K562 (cell line): ENCODE measurements around the gene TUFM. TPM values are rescaled to one million over a fixed set of nuclear protein-coding genes. Genes with fewer than 3 reads are reported as not detected.

Source experiments
- ATF1 ChIP-seq, 2 experiments: fragments of 450-650 bp in 1 of 2; IDR thresholded peaks; 2 replicates each; pipeline ENCODE4 v1.6.1; 2016; ENCODE audit warnings: missing compliant biosample characterization in 1 of 2, missing genetic modification characterization in 1 of 2
- FOXK1 ChIP-seq: sonication (generic); formaldehyde crosslinking; IDR thresholded peaks from 2 replicates; pipeline ENCODE4 v1.8.0; 2022; ENCODE audit warnings: missing genetic modification reagents, mild to moderate bottlenecking, borderline replicate concordance
- HNRNPK ChIP-seq: fragments of 200-400 bp; formaldehyde crosslinking; IDR thresholded peaks from one replicate; pipeline ENCODE4 v1.6.1; 2018; ENCODE audit warnings: mild to moderate bottlenecking, low read depth, low read length; ENCODE audit not compliant: poor library complexity, severe bottlenecking
- MEF2A ChIP-seq: IDR thresholded peaks from 2 replicates; pipeline ENCODE4 v1.6.1; 2011; ENCODE audit warnings: low read depth, mild to moderate bottlenecking, low read length, moderate library complexity; ENCODE audit not compliant: control insufficient read depth
- POLR2AphosphoS5 ChIP-seq: IDR thresholded peaks from 2 replicates; pipeline ENCODE4 v1.6.1; 2011; ENCODE audit warnings: mild to moderate bottlenecking, low read depth, low read length, moderate library complexity; ENCODE audit not compliant: control insufficient read depth, insufficient read depth
- PRMT5 ChIP-seq: sonication (generic); formaldehyde crosslinking; IDR thresholded peaks from 2 replicates; pipeline ENCODE4 v1.5.0; 2020; ENCODE audit warnings: missing genetic modification reagents
- RHOXF2B ChIP-seq: fragments of 250-450 bp; sonication (Bioruptor Pico); conservative IDR thresholded peaks from 2 replicates; pipeline ENCODE4 v1.5.1; 2021
- ZKSCAN1 ChIP-seq: fragments of 150-350 bp; IDR thresholded peaks from 2 replicates; pipeline ENCODE4 v1.6.1; 2016; ENCODE audit warnings: low read depth, low read length
- polyA plus RNA-seq, 8 experiments: library from polyadenylated mRNA; depleted of rRNA in 4 of 8; stranded (reverse) in 5 of 8; unstranded in 3 of 8; fragments of >200 nt; fragmentation: Nextera tagmentation in 2 of 8; fragmentation: Illumina TruSeq in 1 of 8; extraction: Ambion mirVana in 2 of 8; extraction: Trizol in 1 of 8; gene quantifications; 2 replicates each; pipeline versions ENCODE4 v1.2.1 to v1.2.3, GENCODE V29; 2011 to 2014; ENCODE audit warnings: inconsistent platforms in 1 of 8, missing spikeins in 1 of 8
- total RNA-seq, 7 experiments: library from RNA; depleted of rRNA in 6 of 7; stranded (reverse); fragments of >200 nt in 6 of 7; fragmentation: Illumina TruSeq in 2 of 7; extraction: Trizol in 2 of 7; gene quantifications; 2 replicates each; pipeline versions ENCODE4 v1.2.1 to v1.2.3, GENCODE V29; 2011 to 2021; ENCODE audit warnings: low replicate concordance in 1 of 7
- TF ChIP-seq, protein P1 (sequence below), 3 experiments: fragments of 200-800 bp in 1 of 3; fragments of 250-450 bp in 1 of 3; fragments of 450-650 bp in 1 of 3; sonication (Bioruptor Pico) in 1 of 3; sonication (Bioruptor generic) in 1 of 3; formaldehyde crosslinking in 1 of 3; IDR thresholded peaks; 2 replicates each; pipeline versions ENCODE4 v1.6.1 to v1.8.0; 2016 to 2022; ENCODE audit warnings: mild to moderate bottlenecking in 2 of 3, missing genetic modification characterization in 2 of 3, missing compliant biosample characterization in 1 of 3, moderate library complexity in 1 of 3
- TF ChIP-seq, protein P2 (sequence below): fragments of 250-450 bp; sonication (Bioruptor Pico); IDR thresholded peaks from 2 replicates; pipeline ENCODE4 v1.5.0; 2021; ENCODE audit warnings: mild to moderate bottlenecking, borderline replicate concordance
- TF ChIP-seq, protein P3 (sequence below): fragments of 250-450 bp; sonication (Bioruptor Pico); IDR thresholded peaks from 2 replicates; pipeline ENCODE4 v1.8.0; 2022; ENCODE audit warnings: moderate library complexity, mild to moderate bottlenecking, inconsistent platforms
- TF ChIP-seq, protein P4 (sequence below): IDR thresholded peaks from 3 replicates; pipeline ENCODE4 v1.6.1; 2011; ENCODE audit warnings: borderline replicate concordance, mild to moderate bottlenecking; ENCODE audit not compliant: insufficient read length, insufficient read depth
- TF ChIP-seq, protein P5 (sequence below): fragments of 250-450 bp; sonication (Bioruptor Pico); IDR thresholded peaks from 2 replicates; pipeline ENCODE4 v1.5.0; 2021

Gene TUFM
- total and polyA plus RNA-seq, 9 of the 15 experiments (the other 6 are each of a cell fraction or from before 2014, with no cell fraction given) = 34.1 to 434 (median 256) TPM

DNA sequence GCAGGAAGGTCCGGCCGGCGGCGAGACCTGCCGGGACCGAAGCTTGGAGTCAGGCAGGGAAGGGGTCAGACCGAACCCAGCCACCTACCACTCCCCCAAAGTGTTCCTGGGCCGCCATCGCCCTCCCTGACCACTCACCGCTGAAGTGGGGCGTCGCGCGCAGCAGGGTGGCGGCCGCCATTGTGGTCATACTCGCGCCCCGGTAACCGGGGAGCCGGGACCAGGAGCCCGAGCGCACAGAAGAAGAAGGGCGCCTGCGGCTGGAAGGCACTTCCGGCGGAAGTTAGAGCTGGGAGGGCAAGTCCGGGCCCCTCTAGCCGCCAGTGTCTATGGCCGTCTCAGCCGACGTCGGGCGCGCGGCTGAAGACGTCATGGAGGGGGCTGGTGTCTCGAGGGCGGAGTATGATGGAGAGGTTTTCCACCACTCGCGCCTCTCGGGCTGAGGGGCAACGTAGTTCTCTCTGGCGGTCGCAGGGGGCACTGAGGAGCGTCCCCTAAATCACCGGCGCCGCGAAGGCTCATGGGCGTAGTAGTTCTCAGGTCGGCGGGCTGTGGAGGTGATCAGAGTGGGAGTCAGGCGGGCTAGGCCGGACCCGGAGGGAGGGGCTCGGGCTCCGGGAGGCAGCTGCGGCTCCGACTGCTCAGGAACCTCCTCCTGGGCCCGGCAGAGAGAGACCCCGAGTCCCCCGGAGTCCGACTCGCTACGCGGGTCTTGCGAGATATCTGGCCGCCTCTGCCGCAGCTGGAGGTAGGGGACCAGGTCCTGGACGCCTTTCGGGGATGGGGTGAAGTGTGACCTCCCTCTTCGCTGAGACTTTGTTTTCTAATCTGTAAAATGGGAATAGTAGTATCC is at the start of gene TUFM (continued):
- peak; percentile 95 for TF ChIP-seq ATF1 (CRISPR knock-in tag; IDR thresholded peaks at IDR 0.05)
- TF ChIP-seq ATF1 (tag; IDR thresholded peaks at IDR 0.05) = peak; percentile 99
- TF ChIP-seq, protein P1, sequence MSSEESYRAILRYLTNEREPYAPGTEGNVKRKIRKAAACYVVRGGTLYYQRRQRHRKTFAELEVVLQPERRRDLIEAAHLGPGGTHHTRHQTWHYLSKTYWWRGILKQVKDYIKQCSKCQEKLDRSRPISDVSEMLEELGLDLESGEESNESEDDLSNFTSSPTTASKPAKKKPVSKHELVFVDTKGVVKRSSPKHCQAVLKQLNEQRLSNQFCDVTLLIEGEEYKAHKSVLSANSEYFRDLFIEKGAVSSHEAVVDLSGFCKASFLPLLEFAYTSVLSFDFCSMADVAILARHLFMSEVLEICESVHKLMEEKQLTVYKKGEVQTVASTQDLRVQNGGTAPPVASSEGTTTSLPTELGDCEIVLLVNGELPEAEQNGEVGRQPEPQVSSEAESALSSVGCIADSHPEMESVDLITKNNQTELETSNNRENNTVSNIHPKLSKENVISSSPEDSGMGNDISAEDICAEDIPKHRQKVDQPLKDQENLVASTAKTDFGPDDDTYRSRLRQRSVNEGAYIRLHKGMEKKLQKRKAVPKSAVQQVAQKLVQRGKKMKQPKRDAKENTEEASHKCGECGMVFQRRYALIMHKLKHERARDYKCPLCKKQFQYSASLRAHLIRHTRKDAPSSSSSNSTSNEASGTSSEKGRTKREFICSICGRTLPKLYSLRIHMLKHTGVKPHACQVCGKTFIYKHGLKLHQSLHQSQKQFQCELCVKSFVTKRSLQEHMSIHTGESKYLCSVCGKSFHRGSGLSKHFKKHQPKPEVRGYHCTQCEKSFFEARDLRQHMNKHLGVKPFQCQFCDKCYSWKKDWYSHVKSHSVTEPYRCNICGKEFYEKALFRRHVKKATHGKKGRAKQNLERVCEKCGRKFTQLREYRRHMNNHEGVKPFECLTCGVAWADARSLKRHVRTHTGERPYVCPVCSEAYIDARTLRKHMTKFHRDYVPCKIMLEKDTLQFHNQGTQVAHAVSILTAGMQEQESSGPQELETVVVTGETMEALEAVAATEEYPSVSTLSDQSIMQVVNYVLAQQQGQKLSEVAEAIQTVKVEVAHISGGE (CRISPR knock-in tag; IDR thresholded peaks at IDR 0.05) = peak; percentile 90 to 98 (median 97)
- TF ChIP-seq RHOXF2B (CRISPR knock-in tag) = no peak
- TF ChIP-seq POLR2AphosphoS5 = peak; percentile 58; the same call in 1 of the 2 replicates
- no peak; the same call in 1 of the 2 replicates for TF ChIP-seq ZKSCAN1
- no peak for TF ChIP-seq HNRNPK
- TF ChIP-seq, protein P2, sequence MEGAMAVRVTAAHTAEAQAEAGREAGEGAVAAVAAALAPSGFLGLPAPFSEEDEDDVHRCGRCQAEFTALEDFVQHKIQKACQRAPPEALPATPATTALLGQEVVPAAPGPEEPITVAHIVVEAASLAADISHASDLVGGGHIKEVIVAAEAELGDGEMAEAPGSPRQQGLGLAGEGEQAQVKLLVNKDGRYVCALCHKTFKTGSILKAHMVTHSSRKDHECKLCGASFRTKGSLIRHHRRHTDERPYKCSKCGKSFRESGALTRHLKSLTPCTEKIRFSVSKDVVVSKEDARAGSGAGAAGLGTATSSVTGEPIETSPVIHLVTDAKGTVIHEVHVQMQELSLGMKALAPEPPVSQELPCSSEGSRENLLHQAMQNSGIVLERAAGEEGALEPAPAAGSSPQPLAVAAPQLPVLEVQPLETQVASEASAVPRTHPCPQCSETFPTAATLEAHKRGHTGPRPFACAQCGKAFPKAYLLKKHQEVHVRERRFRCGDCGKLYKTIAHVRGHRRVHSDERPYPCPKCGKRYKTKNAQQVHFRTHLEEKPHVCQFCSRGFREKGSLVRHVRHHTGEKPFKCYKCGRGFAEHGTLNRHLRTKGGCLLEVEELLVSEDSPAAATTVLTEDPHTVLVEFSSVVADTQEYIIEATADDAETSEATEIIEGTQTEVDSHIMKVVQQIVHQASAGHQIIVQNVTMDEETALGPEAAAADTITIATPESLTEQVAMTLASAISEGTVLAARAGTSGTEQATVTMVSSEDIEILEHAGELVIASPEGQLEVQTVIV (CRISPR knock-in tag) = no peak
- TF ChIP-seq, protein P3, sequence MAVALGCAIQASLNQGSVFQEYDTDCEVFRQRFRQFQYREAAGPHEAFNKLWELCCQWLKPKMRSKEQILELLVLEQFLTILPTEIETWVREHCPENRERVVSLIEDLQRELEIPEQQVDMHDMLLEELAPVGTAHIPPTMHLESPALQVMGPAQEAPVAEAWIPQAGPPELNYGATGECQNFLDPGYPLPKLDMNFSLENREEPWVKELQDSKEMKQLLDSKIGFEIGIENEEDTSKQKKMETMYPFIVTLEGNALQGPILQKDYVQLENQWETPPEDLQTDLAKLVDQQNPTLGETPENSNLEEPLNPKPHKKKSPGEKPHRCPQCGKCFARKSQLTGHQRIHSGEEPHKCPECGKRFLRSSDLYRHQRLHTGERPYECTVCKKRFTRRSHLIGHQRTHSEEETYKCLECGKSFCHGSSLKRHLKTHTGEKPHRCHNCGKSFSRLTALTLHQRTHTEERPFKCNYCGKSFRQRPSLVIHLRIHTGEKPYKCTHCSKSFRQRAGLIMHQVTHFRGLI (CRISPR knock-in tag) = no peak
- TF ChIP-seq PRMT5 (CRISPR knock-in tag) = no peak
- TF ChIP-seq FOXK1 (CRISPR knock-in tag) = peak; percentile 60; the same call in 1 of the 2 replicates
- no peak for TF ChIP-seq MEF2A
- TF ChIP-seq, protein P4, sequence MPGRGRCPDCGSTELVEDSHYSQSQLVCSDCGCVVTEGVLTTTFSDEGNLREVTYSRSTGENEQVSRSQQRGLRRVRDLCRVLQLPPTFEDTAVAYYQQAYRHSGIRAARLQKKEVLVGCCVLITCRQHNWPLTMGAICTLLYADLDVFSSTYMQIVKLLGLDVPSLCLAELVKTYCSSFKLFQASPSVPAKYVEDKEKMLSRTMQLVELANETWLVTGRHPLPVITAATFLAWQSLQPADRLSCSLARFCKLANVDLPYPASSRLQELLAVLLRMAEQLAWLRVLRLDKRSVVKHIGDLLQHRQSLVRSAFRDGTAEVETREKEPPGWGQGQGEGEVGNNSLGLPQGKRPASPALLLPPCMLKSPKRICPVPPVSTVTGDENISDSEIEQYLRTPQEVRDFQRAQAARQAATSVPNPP = no peak
- TF ChIP-seq, protein P5, sequence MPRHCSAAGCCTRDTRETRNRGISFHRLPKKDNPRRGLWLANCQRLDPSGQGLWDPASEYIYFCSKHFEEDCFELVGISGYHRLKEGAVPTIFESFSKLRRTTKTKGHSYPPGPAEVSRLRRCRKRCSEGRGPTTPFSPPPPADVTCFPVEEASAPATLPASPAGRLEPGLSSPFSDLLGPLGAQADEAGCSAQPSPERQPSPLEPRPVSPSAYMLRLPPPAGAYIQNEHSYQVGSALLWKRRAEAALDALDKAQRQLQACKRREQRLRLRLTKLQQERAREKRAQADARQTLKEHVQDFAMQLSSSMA (CRISPR knock-in tag) = no peak
